A673 (cell line): ENCODE measurements around the gene GPR61.

ENCODE experiments used
- CTCF ChIP-seq: fragments of 300-800, 200-600 bp; sonication (generic); conservative IDR thresholded peaks from 2 replicates; pipeline ENCODE4 v1.5.1; 2017; ENCODE audit warnings: low read depth, mild to moderate bottlenecking, antibody characterized with exemption, low read length, moderate library complexity, mixed read lengths
- EZH2 ChIP-seq: fragments of 200-600 bp; sonication (generic); IDR thresholded peaks from 2 replicates; pipeline ENCODE4 v1.6.1; 2017; ENCODE audit warnings: borderline replicate concordance, low read depth, mild to moderate bottlenecking, mixed read lengths, antibody characterized with exemption, low read length; ENCODE audit not compliant: poor library complexity, severe bottlenecking

- TF ChIP-seq CTCF (no peak), EZH2 (no peak)
Measured at GRCh38 chr1:109500941-109501381, 38.7 kb upstream of the GPR61 start.
